GM19035 (cell line): ENCODE measurements around the gene BATF2.
"Not testable (repeated sequence)": the region's sequence is repeated elsewhere in the genome, so short reads cannot be mapped to it uniquely, and the experiment has no call there.

Experiments used
- ATAC-seq: cut with Tn5 transposase; IDR thresholded peaks from one replicate; pipeline ENCODE4 v1.9.1; 2021; ENCODE audit not compliant: unreplicated experiment

The BATF2 gene

DNA sequence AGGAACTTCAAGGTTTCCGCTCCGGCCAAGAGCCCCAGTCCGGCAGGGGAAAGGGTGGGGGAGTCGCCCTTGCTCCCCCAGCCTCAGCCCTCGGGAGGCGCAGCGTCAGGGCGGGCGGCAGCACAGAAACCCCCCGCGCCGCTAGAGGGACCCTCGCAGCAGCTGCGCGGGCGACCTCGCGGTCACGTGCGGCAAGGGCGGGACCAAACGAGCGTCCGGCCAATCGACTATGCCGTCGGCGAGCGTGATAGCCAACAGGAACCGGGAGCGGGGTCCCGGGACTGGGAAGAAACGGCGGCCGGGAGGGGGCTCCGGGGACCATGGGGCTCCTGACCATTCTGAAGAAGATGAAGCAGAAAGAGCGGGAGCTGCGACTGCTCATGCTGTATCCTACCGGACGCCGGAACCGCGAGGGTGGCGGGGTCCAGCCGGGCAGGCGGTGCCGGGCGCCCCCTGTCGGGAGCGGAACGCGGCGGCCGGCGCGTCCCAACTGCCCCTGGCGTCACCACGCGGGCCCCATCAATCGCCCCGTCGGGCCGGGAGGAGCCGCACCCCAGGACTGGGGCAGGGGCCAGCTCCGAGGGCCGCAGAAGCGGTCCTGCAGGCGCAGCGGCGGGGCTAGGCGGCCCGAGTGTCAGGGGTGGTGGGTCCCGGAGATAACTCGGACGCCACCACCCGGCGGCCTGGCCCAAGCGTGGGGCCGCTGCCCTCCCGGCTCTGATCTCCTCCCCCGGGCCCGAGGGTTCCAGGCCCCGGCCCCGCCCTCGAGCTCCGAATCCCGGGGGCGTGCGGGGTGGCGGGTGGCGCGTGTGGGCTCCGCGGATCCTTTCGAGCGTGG lies 17.3 kb upstream of the BATF2 start, which contains the start of gene ARL2:
Gene ARL2, plus strand, starts transcription at position 273 of the 838 bp plus-strand sequence. Its CDS starts 48 bp downstream, at position 321.
- peak; percentile 83 for ATAC-seq

DNA sequence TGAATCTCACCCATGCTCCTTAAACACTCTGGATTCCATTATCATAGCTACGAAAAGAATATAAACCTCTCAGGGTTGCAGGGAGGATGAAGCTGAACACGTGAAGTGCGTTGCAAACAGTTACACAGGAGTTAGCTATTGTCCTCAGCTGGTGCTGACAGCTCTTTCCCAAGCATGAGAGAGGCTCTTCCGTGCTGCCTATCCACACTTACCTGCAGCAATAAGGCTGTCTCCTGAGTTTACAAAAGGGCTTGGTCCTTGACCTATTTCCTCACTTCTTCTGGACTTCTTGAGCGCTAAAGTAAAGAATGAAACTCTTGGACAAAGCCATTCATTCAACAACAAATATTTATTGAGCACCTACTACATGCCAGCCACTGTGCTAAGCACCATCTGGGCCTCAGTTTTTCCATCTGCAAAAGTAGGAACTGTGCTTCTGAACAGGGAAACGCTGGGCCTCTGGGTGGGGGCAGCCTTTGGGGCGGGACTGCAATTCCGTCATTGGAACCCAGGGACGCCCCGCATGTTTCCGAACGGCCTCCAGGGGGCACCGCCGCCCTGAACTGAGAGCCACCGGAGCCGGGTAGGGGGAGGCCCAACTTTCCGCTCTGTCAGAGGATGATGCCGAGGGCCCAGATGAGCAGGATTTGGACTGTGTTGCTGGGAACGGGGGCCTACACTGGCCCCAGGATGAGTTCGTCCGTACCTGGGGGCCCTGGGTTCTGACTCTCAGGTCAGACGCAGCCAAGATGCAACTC lies 16.5 kb upstream of the BATF2 start:
- ATAC-seq: peak; percentile 73

DNA sequence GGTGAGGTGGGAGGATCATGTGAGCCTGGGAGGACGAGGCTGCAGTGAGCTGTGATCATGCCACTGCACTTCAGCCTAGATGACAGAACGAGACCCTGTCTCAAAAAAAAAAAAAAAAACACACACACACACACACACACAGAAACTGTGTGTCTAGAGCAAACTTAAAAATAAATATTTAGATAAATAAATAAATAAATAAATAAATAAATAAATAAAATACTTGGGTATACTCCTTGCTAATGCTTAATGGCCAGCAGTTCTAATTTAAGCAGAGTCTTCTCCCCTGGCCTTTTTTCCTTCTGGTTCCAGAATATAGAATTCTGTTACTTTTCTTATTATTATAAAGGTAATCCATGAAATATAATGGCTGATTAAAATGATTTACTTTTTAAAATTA lies 12.1 kb upstream of the BATF2 start:
- ATAC-seq: no peak

DNA sequence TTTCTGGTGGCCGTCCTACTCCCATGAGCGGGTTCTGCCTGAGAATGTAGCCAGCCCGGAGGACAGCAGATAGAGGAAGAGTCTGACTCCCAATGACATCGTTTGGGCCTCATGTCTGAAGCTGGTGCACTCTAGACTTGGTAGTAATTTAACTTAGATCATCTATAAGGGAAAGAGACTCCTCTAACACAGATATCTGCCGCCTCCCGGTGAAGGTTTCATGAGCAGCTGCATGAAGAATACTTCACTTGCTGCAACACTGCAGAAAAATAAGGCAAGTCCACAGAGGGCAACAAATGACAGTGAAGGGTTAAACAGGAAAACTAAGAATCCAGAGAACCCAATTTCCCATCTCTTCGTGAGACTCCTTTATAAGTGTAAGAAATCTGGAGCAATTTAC lies 11.2 kb upstream of the BATF2 start:
- no peak for ATAC-seq

DNA sequence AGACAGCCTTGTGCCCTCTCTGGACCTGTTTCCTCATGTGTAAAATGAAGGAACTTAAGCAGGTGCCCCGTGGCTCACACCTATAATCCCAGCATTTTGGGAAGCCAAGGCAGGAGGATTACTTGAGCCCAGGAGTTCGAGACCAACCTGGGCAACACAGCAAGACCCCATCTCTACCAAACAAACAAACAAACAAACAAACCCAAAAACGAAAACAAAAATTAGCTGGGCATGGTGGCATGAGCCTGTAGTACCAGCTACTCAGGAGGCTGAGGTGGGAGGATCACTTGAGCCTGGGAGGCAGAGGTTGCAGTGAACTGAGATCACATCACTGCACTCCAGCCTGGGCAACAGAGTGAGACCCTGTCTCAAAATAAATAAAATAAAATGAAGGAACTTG lies 7.2 kb upstream of the BATF2 start:
- ATAC-seq: not testable (repeated sequence)

DNA sequence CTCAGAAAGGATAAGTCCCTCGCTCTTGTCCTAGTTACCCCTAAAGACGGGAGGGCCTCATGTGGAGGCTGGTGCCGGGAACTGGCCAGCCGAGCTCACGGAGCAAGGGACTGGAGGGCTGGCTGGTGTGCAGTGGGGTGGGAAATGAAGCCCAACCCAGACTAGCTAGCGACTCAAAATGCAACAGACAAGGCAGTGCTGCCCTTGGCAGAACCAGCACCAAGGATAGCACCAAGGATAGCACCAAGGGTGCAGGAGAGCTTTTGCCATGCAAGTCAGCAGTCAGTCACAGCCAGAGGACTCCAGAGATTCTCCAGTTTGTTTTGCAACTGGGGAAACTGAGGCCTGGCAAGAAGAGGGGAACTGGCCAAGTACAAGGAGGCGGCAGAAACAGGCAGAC lies 6.5 kb upstream of the BATF2 start:
- ATAC-seq: no peak

DNA sequence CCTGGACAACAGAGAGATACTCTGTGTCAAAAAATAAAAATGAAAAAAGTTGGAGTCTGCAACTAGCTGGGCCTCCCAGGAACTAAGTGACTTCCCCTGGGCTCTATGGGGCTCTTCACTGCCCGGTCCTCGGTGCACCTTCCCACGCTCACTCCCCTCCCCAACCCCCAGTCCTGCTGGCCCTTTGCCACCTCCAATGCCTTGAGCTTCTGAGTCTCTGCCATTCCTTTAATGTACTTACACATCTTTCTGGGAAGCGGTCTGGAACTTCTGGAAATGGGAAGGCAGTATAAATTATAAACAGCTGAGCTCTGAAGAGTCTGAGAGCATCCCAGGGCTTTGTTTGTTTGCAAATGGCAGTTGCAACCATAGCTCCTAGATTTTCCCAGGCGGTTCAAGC lies 5.9 kb upstream of the BATF2 start:
- ATAC-seq: no peak

DNA sequence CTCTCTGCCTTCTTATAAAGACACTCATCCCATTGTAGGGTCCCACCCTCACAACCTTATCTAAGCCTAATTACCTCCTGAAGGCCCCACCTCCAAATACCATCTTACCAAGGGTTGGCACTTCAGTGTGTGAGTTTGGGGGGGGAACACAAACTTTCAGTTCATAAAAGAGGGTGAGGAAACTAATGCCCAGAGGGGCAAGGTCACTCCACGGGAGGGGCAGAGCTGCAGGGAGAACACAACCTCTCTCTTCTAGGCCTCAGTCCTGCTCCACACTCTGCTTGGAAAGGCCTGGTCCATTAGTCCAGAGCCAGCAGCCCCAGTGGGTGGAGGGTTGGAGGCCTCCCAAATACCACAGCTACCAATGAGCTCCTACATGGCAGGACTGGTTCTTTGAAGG lies 2.7 kb upstream of the BATF2 start:
- ATAC-seq: no peak

DNA sequence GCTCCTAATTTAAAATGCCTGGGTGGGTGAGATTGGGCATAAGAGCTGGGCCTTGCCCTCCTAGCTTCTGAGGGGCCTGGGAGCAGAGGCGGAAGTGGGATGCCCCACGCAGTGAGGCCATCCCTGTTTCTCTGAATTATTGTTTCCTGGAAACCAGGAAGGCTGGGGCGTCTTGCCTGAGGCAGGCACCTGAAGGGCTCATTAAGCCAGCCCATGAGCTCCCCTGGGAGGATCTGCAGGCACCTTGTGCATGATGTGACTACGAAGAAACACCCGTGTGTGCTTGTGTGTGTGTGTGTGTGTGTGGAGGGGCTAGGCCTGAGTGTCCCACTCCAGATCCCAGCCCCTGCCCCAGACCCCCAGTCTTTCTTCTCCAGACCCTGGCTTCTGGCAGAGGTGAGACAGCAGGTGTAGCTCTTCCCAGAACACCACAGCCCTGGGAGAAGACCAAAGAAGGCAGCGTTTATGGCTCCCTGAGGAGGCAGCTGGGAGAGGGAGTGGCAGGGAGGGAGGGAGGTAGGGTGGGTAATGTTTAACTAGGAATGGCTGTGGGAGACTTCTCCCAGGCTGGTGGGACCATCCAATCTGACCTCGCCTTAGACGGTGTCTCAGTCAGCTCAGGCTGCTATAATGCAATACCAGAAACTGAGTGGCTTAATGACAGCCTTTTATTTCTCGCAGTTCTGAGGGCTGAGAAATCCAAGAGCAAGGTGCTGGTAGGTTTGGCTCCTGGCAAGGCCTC lies 2.1 kb upstream of the BATF2 start:
- ATAC-seq: no peak

DNA sequence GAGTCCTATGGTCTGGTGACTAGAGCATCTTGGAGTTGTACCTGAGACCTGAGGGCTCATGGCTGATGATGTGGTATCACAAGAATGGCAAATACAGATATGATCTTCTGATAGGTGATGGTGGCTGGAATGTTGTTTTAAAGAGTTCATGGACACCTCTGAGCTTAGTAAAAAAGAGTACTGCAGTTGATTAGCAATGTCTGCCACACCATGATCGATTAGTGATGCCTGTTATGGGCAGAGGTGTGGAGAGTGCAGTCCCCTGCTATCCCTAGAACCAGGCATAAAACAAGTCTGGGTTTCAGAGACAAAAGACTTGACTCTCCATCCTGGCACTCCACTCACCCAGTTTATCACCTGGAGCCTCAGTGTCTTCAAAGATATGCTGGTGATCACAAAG lies 1.4 kb upstream of the BATF2 start:
- ATAC-seq: no peak

DNA sequence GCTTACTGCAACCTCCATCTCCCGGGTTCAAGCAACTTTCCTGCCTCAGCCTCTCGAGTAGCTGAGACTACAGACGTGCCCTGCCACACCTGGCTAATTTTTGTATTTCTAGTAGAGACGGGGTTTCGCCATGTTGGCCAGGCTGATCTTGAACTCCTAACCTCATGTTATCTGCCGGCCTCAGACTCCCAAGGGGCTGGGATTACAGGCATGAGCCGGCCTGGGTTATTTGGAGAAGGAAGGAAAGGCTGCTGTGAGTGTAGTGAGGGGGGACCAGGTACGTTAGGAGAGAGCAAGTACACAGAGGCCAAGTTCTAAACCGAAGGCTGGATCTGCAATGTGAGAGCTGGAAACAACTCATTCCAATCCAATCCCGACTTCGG lies 453 bp downstream of the BATF2 start:
- ATAC-seq: no peak

DNA sequence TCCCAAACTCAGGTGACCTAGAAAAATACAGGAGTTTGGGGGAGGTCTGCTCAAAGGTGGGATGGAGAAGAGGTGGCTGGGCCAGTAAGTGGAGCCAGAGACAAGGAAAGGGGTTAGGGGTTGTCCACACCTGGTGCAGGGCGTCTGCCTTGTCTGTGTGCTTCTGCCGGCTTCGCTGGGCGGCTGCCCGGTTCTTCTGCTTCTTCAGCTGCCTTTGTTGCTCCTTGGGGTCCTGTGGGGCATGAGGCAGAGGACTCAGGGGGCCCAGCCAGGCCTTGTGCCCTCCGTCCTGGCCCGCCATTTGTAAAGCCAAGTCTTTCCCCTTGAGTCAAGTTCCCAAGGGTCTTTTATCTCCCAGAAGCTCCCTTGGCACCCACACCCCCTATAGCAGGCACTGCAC lies 2.5 kb downstream of the BATF2 start:
- no peak for ATAC-seq

DNA sequence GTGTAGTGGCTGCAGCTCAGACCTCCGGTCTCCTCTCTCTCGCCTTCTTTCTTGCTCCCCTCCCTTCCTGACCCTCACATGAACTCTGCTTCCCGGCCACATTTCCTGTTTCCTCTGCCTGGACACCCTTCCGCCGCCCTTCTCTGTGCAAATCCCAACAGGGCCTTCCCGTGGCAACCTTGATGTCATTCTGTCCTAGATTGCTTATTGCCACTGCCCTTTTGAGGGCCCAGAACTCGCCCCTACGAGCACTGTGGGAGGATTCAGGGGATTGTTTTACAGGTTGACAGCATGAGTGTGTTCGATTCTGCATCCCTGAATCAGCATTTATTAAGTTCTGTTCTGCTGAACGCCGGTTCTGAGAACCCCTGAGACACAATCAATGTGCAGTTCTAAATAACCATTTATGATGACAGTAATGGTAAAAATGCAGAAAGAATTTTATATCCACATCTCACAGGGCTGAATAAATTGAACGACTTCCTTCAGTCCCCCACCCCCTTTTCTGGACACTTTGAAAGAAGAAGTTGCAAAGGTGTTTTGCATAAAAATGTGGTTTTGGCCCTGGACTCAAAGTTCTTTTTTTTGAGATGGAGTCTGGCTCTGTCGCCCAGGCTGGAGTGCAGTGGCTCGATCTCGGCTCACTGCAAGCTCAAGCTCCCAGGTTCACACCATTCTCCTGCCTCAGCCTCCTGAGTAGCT lies 6.4 kb downstream of the BATF2 start:
- ATAC-seq: no peak

DNA sequence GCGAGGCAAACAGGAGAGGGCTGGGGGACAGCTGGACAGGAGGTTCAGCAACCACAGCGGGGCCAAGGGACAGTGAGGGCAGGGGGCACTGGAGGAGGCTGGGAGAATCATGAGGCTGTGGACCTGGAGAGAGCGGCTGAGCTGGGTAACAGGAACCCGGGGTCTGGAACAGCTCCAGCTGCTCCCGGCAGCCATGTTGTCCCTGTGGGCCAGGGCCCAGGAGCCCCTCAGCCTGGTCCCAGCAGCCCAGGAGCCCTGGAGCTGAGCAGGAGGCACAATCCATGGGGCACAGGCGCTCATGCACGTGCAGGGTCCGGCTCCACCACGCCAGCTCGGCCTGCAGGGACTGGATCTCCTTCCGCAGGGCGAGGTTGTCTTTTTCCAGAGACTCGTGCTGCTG lies 7.4 kb downstream of the BATF2 start:
- no peak for ATAC-seq

DNA sequence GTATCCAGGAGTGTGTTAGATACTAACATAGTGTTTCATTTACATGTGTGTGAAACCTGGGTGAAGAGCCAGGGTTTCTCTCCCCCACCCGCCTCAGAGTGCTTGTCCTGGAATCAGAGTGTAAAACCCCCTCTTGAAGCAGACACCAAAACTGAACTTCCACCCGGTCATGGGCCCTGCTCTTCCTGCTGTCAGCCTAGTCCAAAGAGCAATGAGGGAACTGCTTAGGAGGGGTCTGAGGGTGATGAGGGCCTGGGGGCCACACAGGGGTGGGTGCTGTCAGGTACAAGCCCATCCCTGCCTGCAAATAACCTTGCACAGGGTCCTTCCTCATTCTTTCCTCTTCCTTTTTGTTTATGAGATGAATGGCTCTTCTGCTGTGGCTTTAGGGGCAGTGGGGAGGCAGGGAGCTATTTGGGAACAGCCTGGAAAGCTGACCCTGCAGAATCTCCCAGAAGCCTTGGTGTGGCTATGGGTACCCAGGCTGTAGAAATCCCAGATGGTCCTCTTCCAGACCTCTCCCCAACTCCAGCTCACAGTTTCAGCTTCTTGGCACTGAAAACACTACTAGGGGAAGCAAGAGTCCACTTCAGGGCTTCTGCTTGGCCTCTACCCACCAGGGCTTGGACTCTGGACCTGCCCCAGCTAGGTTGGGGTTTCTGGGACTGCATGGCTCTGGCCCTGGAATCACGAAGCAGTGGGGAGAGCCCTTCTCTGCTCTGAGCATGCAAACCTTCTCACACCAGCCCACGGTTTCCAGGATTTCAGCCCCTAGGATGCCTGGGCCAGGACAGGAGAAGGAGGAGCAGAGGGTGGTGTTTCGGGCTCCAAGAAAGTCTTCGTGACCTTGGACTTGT lies 8.5 kb downstream of the BATF2 start:
- ATAC-seq: no peak

DNA sequence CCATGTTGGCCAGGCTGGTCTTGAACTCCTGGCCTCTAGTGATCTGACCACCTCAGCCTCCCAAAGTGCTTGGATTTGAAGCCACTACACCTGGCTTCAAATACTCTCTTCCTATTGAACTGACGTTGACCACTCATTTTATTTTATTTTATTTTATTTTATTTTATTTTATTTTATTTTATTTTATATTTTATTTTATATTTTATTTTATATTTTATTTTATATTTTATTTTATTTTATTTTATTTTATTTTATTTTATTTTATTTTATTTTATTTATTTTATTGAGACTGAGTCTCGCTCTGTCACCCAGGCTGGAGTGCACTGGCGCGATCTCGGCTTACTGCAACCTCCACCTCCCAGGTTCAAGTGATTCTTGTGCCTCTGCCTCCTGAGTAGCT lies 13.4 kb downstream of the BATF2 start:
- ATAC-seq: not testable (repeated sequence)

DNA sequence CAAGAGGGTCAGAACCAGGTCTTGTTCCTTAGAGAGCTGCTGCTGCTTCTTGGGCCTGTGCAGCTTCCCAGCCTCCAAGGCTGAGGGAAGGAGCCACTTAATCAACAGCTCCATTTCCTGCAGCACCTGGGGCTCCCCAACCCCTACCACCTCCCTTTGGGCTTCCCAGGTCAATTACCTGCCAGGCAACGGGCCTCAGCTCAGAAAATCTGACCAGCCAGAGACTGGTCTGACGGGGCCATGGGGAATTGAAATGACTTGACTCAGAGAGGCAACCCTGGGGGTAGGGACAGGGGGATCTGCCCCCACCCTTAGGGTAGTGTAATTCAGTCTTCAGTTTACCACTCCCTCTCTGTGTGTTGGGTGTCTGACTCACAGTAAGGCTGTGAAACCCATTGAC lies 20.1 kb downstream of the BATF2 start:
- ATAC-seq: no peak

DNA sequence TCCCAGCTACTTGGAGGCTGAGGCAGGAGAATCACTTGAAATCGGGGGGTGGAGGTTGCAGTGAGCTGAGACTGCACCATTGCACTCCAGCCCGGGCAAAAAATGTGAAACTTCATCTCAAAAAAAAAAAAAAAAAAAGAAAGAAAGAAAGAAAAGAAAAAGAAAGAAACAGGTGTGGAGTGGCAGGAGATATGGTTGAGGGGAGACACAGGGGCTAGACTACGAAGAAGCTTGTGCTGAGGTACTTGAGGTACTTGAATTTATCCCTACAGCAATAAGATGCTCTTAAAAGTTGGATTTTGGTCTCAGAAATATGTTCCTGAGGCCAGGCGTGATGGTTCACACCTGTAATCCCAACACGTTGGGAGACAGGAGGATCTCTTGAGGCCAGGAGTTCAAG lies 22.6 kb downstream of the BATF2 start:
- no peak for ATAC-seq

DNA sequence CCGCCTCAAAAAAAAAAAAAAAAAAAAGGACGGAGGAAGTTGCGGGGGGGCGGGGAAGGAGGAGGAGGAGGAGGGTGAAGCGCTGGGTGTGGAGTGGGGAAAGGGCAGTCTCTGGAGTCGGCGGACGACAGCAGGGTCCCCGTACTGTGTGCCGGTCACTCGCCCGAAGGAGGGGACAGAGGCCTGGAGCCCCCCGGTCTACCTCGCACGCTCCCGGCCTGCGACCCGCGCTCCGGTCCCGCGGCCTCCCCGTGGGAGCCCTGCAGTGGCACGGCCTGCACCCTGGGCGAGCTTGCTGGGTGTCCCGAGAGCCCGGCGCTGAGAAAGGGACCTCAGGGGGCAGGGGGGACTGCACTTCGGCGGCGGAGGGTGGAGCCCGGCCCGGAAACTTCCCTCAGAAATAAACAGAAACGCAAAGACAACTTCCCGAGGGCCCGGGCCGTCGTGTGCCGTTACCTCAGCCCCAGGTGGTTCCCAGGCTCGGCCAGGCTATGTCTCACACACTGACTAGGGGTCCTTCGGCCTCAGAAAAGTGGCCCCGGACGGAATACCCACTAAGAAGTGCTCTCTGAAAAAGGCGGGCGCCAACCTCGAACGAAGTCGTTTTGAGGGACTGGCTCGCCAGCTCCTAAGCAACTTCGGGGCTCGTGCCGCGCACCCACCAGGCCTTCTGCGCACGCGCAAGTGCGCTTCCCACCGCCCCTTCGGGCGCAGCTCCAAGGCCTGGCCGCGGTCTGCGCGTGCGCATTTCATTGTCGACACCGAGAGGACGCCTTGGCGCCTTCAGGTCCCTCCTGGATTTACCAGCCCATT lies 25.1 kb downstream of the BATF2 start, which contains the start of gene MAJIN:
Gene MAJIN, minus strand, starts transcription at position 688 of the 813 bp plus-strand sequence. CDS start 12,703 bp downstream, outside the sequence.
- no peak for ATAC-seq
